ENCODE data around the gene MSMP. TPM values are rescaled to one million over a fixed set of nuclear protein-coding genes. Genes with fewer than 3 reads are reported as not detected.
A peak's percentile ranks its signal among the peaks of the same experiment; 100 is the strongest.

The MSMP gene
- total and polyA plus RNA-seq, 9 of the 15 experiments (the other 6 are each of a cell fraction or from before 2014, with no cell fraction given), result 0.60 TPM; not detected in 8

DNA sequence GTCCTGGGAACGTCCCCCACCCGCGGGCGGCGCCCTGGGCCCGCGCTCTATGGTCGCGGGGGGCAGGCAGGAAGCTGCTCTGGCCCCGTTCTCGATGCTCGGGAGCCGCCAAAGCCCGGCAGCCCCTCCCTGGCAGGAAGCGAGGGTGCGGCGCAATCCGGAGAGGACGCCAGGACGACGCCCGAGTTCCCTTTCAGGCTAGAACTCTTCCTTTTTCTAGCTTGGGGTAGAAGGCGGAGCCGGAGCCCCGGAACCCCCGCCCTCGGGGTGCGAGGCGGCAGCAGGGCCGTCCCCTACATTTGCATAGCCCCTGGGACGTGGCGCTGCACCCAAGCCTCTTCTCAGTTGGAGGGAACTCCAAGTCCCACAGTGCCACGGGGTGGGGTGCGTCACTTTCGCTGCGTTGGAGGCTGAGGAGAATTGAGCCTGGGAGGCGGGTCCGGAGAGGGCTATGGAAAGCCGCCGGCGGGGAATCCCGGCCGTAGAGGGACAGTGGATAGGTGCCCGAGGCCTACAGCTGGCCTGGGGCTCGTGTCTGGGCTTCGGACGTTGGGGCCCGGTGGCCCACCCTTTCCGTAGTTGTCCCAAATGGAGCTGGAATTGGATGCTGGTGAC lies 21.8 kb downstream of the MSMP start, which contains the start of the genes CREB3 and TLN1 (continued):
- TF ChIP-seq, protein P1, sequence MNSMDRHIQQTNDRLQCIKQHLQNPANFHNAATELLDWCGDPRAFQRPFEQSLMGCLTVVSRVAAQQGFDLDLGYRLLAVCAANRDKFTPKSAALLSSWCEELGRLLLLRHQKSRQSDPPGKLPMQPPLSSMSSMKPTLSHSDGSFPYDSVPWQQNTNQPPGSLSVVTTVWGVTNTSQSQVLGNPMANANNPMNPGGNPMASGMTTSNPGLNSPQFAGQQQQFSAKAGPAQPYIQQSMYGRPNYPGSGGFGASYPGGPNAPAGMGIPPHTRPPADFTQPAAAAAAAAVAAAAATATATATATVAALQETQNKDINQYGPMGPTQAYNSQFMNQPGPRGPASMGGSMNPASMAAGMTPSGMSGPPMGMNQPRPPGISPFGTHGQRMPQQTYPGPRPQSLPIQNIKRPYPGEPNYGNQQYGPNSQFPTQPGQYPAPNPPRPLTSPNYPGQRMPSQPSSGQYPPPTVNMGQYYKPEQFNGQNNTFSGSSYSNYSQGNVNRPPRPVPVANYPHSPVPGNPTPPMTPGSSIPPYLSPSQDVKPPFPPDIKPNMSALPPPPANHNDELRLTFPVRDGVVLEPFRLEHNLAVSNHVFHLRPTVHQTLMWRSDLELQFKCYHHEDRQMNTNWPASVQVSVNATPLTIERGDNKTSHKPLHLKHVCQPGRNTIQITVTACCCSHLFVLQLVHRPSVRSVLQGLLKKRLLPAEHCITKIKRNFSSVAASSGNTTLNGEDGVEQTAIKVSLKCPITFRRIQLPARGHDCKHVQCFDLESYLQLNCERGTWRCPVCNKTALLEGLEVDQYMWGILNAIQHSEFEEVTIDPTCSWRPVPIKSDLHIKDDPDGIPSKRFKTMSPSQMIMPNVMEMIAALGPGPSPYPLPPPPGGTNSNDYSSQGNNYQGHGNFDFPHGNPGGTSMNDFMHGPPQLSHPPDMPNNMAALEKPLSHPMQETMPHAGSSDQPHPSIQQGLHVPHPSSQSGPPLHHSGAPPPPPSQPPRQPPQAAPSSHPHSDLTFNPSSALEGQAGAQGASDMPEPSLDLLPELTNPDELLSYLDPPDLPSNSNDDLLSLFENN (IDR thresholded peaks at IDR 0.05; ENCODE audit: low read depth in 2 of 2, low read length in 2 of 2), result no peak
- no peak for TF ChIP-seq TCF7 (IDR thresholded peaks at IDR 0.05; ENCODE audit: borderline replicate concordance)
- no peak for TF ChIP-seq ZKSCAN8 (CRISPR knock-in tag; IDR thresholded peaks at IDR 0.05)
- TF ChIP-seq, protein P2, sequence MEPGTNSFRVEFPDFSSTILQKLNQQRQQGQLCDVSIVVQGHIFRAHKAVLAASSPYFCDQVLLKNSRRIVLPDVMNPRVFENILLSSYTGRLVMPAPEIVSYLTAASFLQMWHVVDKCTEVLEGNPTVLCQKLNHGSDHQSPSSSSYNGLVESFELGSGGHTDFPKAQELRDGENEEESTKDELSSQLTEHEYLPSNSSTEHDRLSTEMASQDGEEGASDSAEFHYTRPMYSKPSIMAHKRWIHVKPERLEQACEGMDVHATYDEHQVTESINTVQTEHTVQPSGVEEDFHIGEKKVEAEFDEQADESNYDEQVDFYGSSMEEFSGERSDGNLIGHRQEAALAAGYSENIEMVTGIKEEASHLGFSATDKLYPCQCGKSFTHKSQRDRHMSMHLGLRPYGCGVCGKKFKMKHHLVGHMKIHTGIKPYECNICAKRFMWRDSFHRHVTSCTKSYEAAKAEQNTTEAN (CRISPR knock-in tag; IDR thresholded peaks at IDR 0.05), result no peak
- no peak for TF ChIP-seq NFRKB (IDR thresholded peaks at IDR 0.05; ENCODE audit: low read depth)
- TF ChIP-seq YBX1 (IDR thresholded peaks at IDR 0.05), result no peak
- no peak for TF ChIP-seq EWSR1 (IDR thresholded peaks at IDR 0.05; ENCODE audit: borderline replicate concordance, low read depth, partially characterized antibody)
- TF ChIP-seq, protein P3, sequence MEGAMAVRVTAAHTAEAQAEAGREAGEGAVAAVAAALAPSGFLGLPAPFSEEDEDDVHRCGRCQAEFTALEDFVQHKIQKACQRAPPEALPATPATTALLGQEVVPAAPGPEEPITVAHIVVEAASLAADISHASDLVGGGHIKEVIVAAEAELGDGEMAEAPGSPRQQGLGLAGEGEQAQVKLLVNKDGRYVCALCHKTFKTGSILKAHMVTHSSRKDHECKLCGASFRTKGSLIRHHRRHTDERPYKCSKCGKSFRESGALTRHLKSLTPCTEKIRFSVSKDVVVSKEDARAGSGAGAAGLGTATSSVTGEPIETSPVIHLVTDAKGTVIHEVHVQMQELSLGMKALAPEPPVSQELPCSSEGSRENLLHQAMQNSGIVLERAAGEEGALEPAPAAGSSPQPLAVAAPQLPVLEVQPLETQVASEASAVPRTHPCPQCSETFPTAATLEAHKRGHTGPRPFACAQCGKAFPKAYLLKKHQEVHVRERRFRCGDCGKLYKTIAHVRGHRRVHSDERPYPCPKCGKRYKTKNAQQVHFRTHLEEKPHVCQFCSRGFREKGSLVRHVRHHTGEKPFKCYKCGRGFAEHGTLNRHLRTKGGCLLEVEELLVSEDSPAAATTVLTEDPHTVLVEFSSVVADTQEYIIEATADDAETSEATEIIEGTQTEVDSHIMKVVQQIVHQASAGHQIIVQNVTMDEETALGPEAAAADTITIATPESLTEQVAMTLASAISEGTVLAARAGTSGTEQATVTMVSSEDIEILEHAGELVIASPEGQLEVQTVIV (CRISPR knock-in tag; IDR thresholded peaks at IDR 0.05; ENCODE audit: borderline replicate concordance), result no peak
- TF ChIP-seq ESRRB (CRISPR knock-in tag; IDR thresholded peaks at IDR 0.05; ENCODE audit: borderline replicate concordance), result no peak
- TF ChIP-seq CBX1 (IDR thresholded peaks at IDR 0.05; ENCODE audit: low read depth), result peak; percentile 81
- no peak for TF ChIP-seq ZC3H11A (IDR thresholded peaks at IDR 0.05; ENCODE audit: low read depth, low read length)
- peak; percentile 95 for TF ChIP-seq POLR2G (IDR thresholded peaks at IDR 0.05; ENCODE audit: low read depth, low read length)

All from K562 (cell line).